Neural progenitor cell (in vitro differentiated cells): ENCODE measurements around the gene MRI1. TPM values are rescaled to one million over a fixed set of nuclear protein-coding genes. Genes with fewer than 3 reads are reported as not detected.

Experiments
- DNase-seq: peaks from one replicate; pipeline ENCODE4 v3.0.0-alpha.2; 2016; ENCODE audit warnings: low spot score
- H2AFZ ChIP-seq: fragments of 200-600 bp; sonication (generic); replicated peaks from 2 replicates; pipeline ENCODE4 v1.6.1; 2016; ENCODE audit warnings: antibody characterized with exemption
- H3F3A ChIP-seq: fragments of 200-600 bp; sonication (generic); 2 replicates; pipeline ENCODE4 v1.6.1; 2016; ENCODE audit warnings: antibody characterized with exemption, low read depth
- H3K27ac ChIP-seq: fragments of 200-600 bp; sonication (generic); 2 replicates; pipeline ENCODE4 v1.5.1; 2016; ENCODE audit warnings: mild to moderate bottlenecking
- H3K27me3 ChIP-seq: fragments of 200-600 bp; sonication (generic); 2 replicates; pipeline ENCODE4 v1.6.1; 2016; ENCODE audit warnings: mild to moderate bottlenecking, moderate library complexity
- H3K36me3 ChIP-seq: fragments of 200-600 bp; sonication (generic); 2 replicates; pipeline ENCODE4 v1.5.1; 2016
- H3K4me1 ChIP-seq: fragments of 200-600 bp; sonication (generic); 2 replicates; pipeline ENCODE4 v1.6.1; 2016; ENCODE audit warnings: mixed run types
- H3K4me2 ChIP-seq: fragments of 200-600 bp; sonication (generic); 2 replicates; pipeline ENCODE4 v1.6.1; 2016
- H3K4me3 ChIP-seq: fragments of 200-600 bp; sonication (generic); 2 replicates; pipeline ENCODE4 v1.5.1; 2016
- H3K79me2 ChIP-seq: fragments of 200-600 bp; sonication (generic); 2 replicates; pipeline ENCODE4 v1.6.1; 2016; ENCODE audit warnings: low read depth
- H3K9ac ChIP-seq: fragments of 200-600 bp; sonication (generic); 2 replicates; pipeline ENCODE4 v1.6.1; 2016
- H3K9me3 ChIP-seq: fragments of 200-600 bp; sonication (generic); 2 replicates; pipeline ENCODE4 v1.5.1; 2016; ENCODE audit warnings: low read depth
- H4K20me1 ChIP-seq: fragments of 200-600 bp; sonication (generic); 2 replicates; pipeline ENCODE4 v1.6.1; 2016; ENCODE audit warnings: low read depth
- H3K27ac Mint-ChIP-seq: 3 replicates; pipeline ENCODE4 v1.8.0; 2021; ENCODE audit warnings: mixed read lengths
- H3K27me3 Mint-ChIP-seq: 2 replicates; pipeline ENCODE4 v1.8.0; 2022; ENCODE audit warnings: low read depth, mild to moderate bottlenecking, inconsistent platforms, moderate library complexity, mixed read lengths; ENCODE audit not compliant: insufficient read depth
- H3K36me3 Mint-ChIP-seq: 3 replicates; pipeline ENCODE4 v1.8.0; 2021; ENCODE audit warnings: mixed read lengths
- H3K4me1 Mint-ChIP-seq: 3 replicates; pipeline ENCODE4 v1.8.0; 2021; ENCODE audit warnings: mixed read lengths
- H3K4me3 Mint-ChIP-seq: 3 replicates; pipeline ENCODE4 v1.8.0; 2021; ENCODE audit warnings: mild to moderate bottlenecking, moderate library complexity, mixed read lengths
- H3K9me3 Mint-ChIP-seq: 3 replicates; pipeline ENCODE4 v1.8.0; 2020; ENCODE audit warnings: mixed read lengths
- CTCF ChIP-seq: fragments of 200-600 bp; sonication (generic); IDR thresholded peaks from 2 replicates; pipeline ENCODE4 v1.5.1; 2017; ENCODE audit warnings: antibody characterized with exemption, mild to moderate bottlenecking
- EZH2 ChIP-seq: fragments of 200-600 bp; sonication (generic); IDR thresholded peaks from 2 replicates; pipeline ENCODE4 v1.6.1; 2017; ENCODE audit warnings: antibody characterized with exemption, mild to moderate bottlenecking, moderate library complexity
- EZH2phosphoT487 ChIP-seq: fragments of 200-600 bp; sonication (generic); IDR thresholded peaks from 2 replicates; pipeline ENCODE4 v1.6.1; 2017; ENCODE audit warnings: antibody characterized with exemption
- small RNA-seq: library from RNA; depleted of rRNA; stranded (forward); fragments of <200 nt; gene quantifications from one replicate; pipeline ENCODE3, GENCODE V24; 2015
- total RNA-seq: library from RNA; depleted of rRNA; stranded (reverse); fragments of >200 nt; gene quantifications from 2 replicates; pipeline ENCODE4 v1.2.3, GENCODE V29; 2015; ENCODE audit warnings: low replicate concordance

Gene MRI1
- total RNA-seq, 1 donor from 2014 or later: 6.3 TPM

- no peak for DNase-seq
- H3K27me3 Mint-ChIP-seq: peaks cover 6% of the 10 kb centered on the region
- H3K36me3 ChIP-seq: peaks cover 2% of the 10 kb centered on the region
- H3K4me3 Mint-ChIP-seq: no peak overlapping the region
- no peak overlapping the region for H3K9ac ChIP-seq
- TF ChIP-seq EZH2phosphoT487 (no peak), EZH2 (no peak), CTCF (no peak)
- H2AFZ ChIP-seq: no peak overlapping the region
- no peaks in the 10 kb centered on the region for H3K27me3 ChIP-seq
- H3K36me3 Mint-ChIP-seq: peaks cover 26% of the 10 kb centered on the region
- no peak overlapping the region for H3K27ac ChIP-seq
- no peak overlapping the region for H3K4me2 ChIP-seq
- no peaks in the 10 kb centered on the region for H3K79me2 ChIP-seq
- peaks cover 7% of the 10 kb centered on the region for H3K4me1 Mint-ChIP-seq
- H3K27ac Mint-ChIP-seq: no peak overlapping the region
- H3K9me3 Mint-ChIP-seq: no peaks in the 10 kb centered on the region
- peaks cover 13% of the 10 kb centered on the region for H4K20me1 ChIP-seq
- H3F3A ChIP-seq: peaks cover 21% of the 10 kb centered on the region
- H3K4me3 ChIP-seq: no peak overlapping the region
- no peaks in the 10 kb centered on the region for H3K4me1 ChIP-seq
- no peaks in the 10 kb centered on the region for H3K9me3 ChIP-seq
These were observed 58.9 kb downstream of the MRI1 start for GRCh38 chr19:13823256-13823655.

Small RNA genes within 50 kb of the gene (small RNA-seq; reads per million reads assigned to genes)
- gene RN7SL619P: not detected

Other genes with a start within 250 kb of the MRI1 start
- gene C19orf53, start 9.9 kb downstream of the MRI1 start, total RNA-seq: 88.2 and 95.6 TPM in 2 replicates
- 6.7 and 20.4 TPM in 2 replicates for gene ZSWIM4, start 30.9 kb downstream of the MRI1 start, total RNA-seq
- gene NANOS3, start 112.6 kb downstream of the MRI1 start, total RNA-seq: not detected in 2 replicates
- 0.49 and 4.1 TPM in 2 replicates for gene BRME1, start 141.6 kb downstream of the MRI1 start, total RNA-seq
- gene CC2D1A, start 141.7 kb downstream of the MRI1 start, total RNA-seq: 8.1 and 22.0 TPM in 2 replicates
- 1.9 TPM in 1 of 2 replicates, not detected in the other for gene PODNL1, start 173.9 kb downstream of the MRI1 start, total RNA-seq
- 28.6 and 69.9 TPM in 2 replicates for gene DCAF15, start 188.0 kb downstream of the MRI1 start, total RNA-seq
- 1.0 and 3.3 TPM in 2 replicates for gene RFX1, start 241.8 kb downstream of the MRI1 start, total RNA-seq